ENCODE measurements around the gene OR2AG1. TPM values are rescaled to one million over a fixed set of nuclear protein-coding genes. Genes with fewer than 3 reads are reported as not detected.

The OR2AG1 gene
- polyA plus RNA-seq, 1 donor (not counting 4 experiments of a cell fraction or from before 2014, with no cell fraction given), result not detected

DNA sequence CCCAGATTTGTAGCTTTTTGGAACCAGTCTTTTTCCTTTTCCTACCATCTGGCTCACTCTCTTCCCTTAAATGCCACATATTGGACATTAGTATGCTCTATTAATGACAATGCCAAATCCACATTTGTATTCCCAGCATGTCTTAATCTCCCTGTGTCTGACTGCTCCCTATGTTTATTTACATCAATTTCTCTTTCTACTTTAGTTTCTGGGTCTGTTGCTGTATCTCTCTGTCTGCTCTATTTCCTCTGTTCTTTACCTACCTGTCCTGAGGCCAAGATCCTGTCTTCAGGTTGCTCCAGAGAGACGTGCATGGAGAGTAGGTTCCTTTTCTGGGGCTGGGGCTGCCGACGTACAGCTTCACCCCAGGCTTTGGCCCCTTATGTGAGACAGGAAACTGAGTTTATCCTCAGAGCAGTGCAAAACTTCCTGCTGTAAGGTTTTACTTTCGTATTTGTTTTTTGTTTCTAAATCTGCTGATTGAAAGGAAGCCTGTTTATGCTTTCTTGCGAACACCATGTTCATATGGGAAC, 36.7 kb upstream of the OR2AG1 start:
- no peak overlapping the region for H3K4me2 ChIP-seq (ENCODE audit: control insufficient read depth, extremely low read depth, insufficient read depth, low read depth, low read length)
- H3K79me2 ChIP-seq (ENCODE audit: control insufficient read depth, insufficient read depth, low read length), result no peaks in the 10 kb centered on the region
- H3K9me1 ChIP-seq (ENCODE audit: control insufficient read depth, extremely low read depth, insufficient read depth, low read length), result no peaks in the 10 kb centered on the region
- TF ChIP-seq, protein P1, sequence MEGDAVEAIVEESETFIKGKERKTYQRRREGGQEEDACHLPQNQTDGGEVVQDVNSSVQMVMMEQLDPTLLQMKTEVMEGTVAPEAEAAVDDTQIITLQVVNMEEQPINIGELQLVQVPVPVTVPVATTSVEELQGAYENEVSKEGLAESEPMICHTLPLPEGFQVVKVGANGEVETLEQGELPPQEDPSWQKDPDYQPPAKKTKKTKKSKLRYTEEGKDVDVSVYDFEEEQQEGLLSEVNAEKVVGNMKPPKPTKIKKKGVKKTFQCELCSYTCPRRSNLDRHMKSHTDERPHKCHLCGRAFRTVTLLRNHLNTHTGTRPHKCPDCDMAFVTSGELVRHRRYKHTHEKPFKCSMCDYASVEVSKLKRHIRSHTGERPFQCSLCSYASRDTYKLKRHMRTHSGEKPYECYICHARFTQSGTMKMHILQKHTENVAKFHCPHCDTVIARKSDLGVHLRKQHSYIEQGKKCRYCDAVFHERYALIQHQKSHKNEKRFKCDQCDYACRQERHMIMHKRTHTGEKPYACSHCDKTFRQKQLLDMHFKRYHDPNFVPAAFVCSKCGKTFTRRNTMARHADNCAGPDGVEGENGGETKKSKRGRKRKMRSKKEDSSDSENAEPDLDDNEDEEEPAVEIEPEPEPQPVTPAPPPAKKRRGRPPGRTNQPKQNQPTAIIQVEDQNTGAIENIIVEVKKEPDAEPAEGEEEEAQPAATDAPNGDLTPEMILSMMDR (optimal IDR thresholded peaks at IDR 0.05 in 1 of 3, IDR thresholded peaks at IDR 0.05 in 1 of 3, conservative IDR thresholded peaks at IDR 0.05 in 1 of 3; ENCODE audit: extremely low read depth in 1 of 3, insufficient read depth in 2 of 3, low read length in 3 of 3), result no peak
- TF ChIP-seq EZH2 (IDR thresholded peaks at IDR 0.05; ENCODE audit: low read length), result no peak
- dilution Hi-C loops (cut with MboI; ENCODE audit: extremely low pct_ligation_motif_present, low sequenced_read_pairs), result no loop called here
- no peaks in the 10 kb centered on the region for H3K27me3 ChIP-seq (ENCODE audit: control insufficient read depth, extremely low read depth, insufficient read depth, low read length)
- no peak overlapping the region for H3K27ac ChIP-seq (ENCODE audit: control insufficient read depth, insufficient read depth, low read length)
- H2AFZ ChIP-seq (ENCODE audit: control insufficient read depth, low read length), result no peak overlapping the region
- H3K4me3 ChIP-seq (ENCODE audit: control insufficient read depth in 2 of 3, extremely low read depth in 1 of 3, insufficient read depth in 2 of 3, low read depth in 1 of 3, low read length in 3 of 3), result no peak overlapping the region
- no peaks in the 10 kb centered on the region for H3K36me3 ChIP-seq (ENCODE audit: control insufficient read depth in 2 of 2, extremely low read depth in 1 of 2, insufficient read depth in 2 of 2, low read length in 2 of 2)
- H3K9me3 ChIP-seq (ENCODE audit: control insufficient read depth, low read depth, low read length), result no peaks in the 10 kb centered on the region
- FAIRE-seq (no peak), DNase-seq (ENCODE audit: low read depth, low spot score) (no peak)
- H3K4me1 ChIP-seq (ENCODE audit: control insufficient read depth, extremely low read depth, insufficient read depth, low read length), result no peaks in the 10 kb centered on the region
- no peaks in the 10 kb centered on the region for H4K20me1 ChIP-seq (ENCODE audit: control insufficient read depth, extremely low read depth, insufficient read depth, low read length)
- H3K9ac ChIP-seq (ENCODE audit: control insufficient read depth, extremely low read depth, insufficient read depth, low read length), result no peak overlapping the region

DNA sequence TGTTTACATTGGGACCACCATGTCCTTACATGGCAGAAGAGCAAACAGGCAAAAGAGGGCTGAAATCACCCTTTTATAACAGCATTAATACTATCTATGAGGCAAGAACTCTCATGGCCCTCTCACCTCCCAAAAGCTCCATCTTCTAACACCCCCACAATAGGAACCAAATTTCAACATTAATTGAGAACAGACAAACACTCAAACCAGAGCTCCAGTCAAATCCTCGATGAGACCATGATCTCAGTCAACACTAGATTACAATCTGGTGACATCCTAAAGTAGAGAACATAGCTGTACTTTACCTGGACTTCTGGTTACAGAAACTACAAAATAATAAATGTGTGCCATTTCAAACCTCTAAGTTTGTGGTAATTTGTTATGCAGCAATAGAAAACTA, 36.2 kb upstream of the OR2AG1 start:
- no peak overlapping the region for H3K4me3 ChIP-seq (ENCODE audit: control insufficient read depth in 2 of 3, extremely low read depth in 1 of 3, insufficient read depth in 2 of 3, low read depth in 1 of 3, low read length in 3 of 3)
- H3K9ac ChIP-seq (ENCODE audit: control insufficient read depth, extremely low read depth, insufficient read depth, low read length), result no peak overlapping the region
- FAIRE-seq (no peak), DNase-seq (ENCODE audit: low read depth, low spot score) (no peak)
- H3K4me1 ChIP-seq (ENCODE audit: control insufficient read depth, extremely low read depth, insufficient read depth, low read length), result no peaks in the 10 kb centered on the region
- no peak overlapping the region for H2AFZ ChIP-seq (ENCODE audit: control insufficient read depth, low read length)
- dilution Hi-C loops (cut with MboI; ENCODE audit: extremely low pct_ligation_motif_present, low sequenced_read_pairs), result no loop called here
- no peaks in the 10 kb centered on the region for H3K79me2 ChIP-seq (ENCODE audit: control insufficient read depth, insufficient read depth, low read length)
- H3K36me3 ChIP-seq (ENCODE audit: control insufficient read depth in 2 of 2, extremely low read depth in 1 of 2, insufficient read depth in 2 of 2, low read length in 2 of 2), result no peaks in the 10 kb centered on the region
- no peaks in the 10 kb centered on the region for H3K9me1 ChIP-seq (ENCODE audit: control insufficient read depth, extremely low read depth, insufficient read depth, low read length)
- no peak for TF ChIP-seq EZH2 (IDR thresholded peaks at IDR 0.05; ENCODE audit: low read length)
- TF ChIP-seq, protein P1 (optimal IDR thresholded peaks at IDR 0.05 in 1 of 3, IDR thresholded peaks at IDR 0.05 in 1 of 3, conservative IDR thresholded peaks at IDR 0.05 in 1 of 3; ENCODE audit: extremely low read depth in 1 of 3, insufficient read depth in 2 of 3, low read length in 3 of 3), result no peak
- no peaks in the 10 kb centered on the region for H3K27me3 ChIP-seq (ENCODE audit: control insufficient read depth, extremely low read depth, insufficient read depth, low read length)
- no peak overlapping the region for H3K27ac ChIP-seq (ENCODE audit: control insufficient read depth, insufficient read depth, low read length)
- no peak overlapping the region for H3K4me2 ChIP-seq (ENCODE audit: control insufficient read depth, extremely low read depth, insufficient read depth, low read depth, low read length)
- no peaks in the 10 kb centered on the region for H3K9me3 ChIP-seq (ENCODE audit: control insufficient read depth, low read depth, low read length)
- H4K20me1 ChIP-seq (ENCODE audit: control insufficient read depth, extremely low read depth, insufficient read depth, low read length), result no peaks in the 10 kb centered on the region
